H1 (cell line): ENCODE data around the gene DHRS2. TPM values are rescaled to one million over a fixed set of nuclear protein-coding genes. Genes with fewer than 3 reads are reported as not detected.

ENCODE experiments used
- CTCF ChIA-PET: fragments of 300-600 bp; sonication (Branson Sonifier 250); formaldehyde crosslinking; loops from one replicate; lab custom pipeline; 2021; ENCODE audit not compliant: partially characterized antibody; lab: Charles Lee
- POLR2A ChIA-PET: fragments of 300-600 bp; sonication (Branson Sonifier 250); formaldehyde crosslinking; loops from one replicate; lab custom pipeline; 2021; ENCODE audit warnings: inconsistent platforms; ENCODE audit not compliant: partially characterized antibody; lab: Charles Lee
- DNase-seq, 2 experiments: peaks; one replicate each; pipeline versions ENCODE4 v3.0.0 to v3.0.0-alpha.2; 2010 to 2022; ENCODE audit warnings: low spot score in 2 of 2, low read depth in 1 of 2, mixed read lengths in 1 of 2
- FAIRE-seq: peaks from 2 replicates; lab custom pipeline; 2011; peaks lifted over from hg19 to GRCh38; lab: Jason Lieb, UNC
- H2AFZ ChIP-seq: 2 replicates; pipeline ENCODE4 v1.8.1; 2012; ENCODE audit warnings: low read length, inconsistent platforms
- H2AK5ac ChIP-seq: 2 replicates; pipeline ENCODE4 v1.6.1; 2013; ENCODE audit warnings: low read depth, low read length
- H2BK120ac ChIP-seq: replicated peaks from 2 replicates; pipeline ENCODE3; 2013; ENCODE audit warnings: low read depth, low read length, inconsistent platforms
- H2BK12ac ChIP-seq: 2 replicates; pipeline ENCODE4 v1.6.1; 2013; ENCODE audit warnings: low read depth, low read length
- H2BK15ac ChIP-seq: 2 replicates; pipeline ENCODE4 v1.6.1; 2013; ENCODE audit warnings: low read length
- H2BK20ac ChIP-seq: 2 replicates; pipeline ENCODE4 v1.6.1; 2013; ENCODE audit warnings: low read length
- H2BK5ac ChIP-seq: 2 replicates; pipeline ENCODE4 v1.6.1; 2013; ENCODE audit warnings: low read depth, low read length
- H3K14ac ChIP-seq: 2 replicates; pipeline ENCODE4 v1.6.1; 2013; ENCODE audit warnings: inconsistent platforms; ENCODE audit not compliant: insufficient read length
- H3K18ac ChIP-seq: 2 replicates; pipeline ENCODE4 v1.6.1; 2013; ENCODE audit warnings: low read length; ENCODE audit errors: extremely low read depth
- H3K23ac ChIP-seq: 2 replicates; pipeline ENCODE4 v1.6.1; 2013; ENCODE audit warnings: inconsistent platforms; ENCODE audit not compliant: insufficient read length
- H3K23me2 ChIP-seq: 2 replicates; pipeline ENCODE4 v1.6.1; 2013; ENCODE audit warnings: low read depth, low read length
- H3K27ac ChIP-seq: 2 replicates; pipeline ENCODE4 v1.6.1; 2011; ENCODE audit warnings: low read depth, low read length, inconsistent platforms
- H3K27me3 ChIP-seq, 4 experiments: replicated peaks in 1 of 4; 1 replicate in 1 of 4; 2 replicates in 3 of 4; pipeline versions ENCODE4 v1.6.1 to v1.8.1; 2011 to 2013; ENCODE audit warnings: low read length in 3 of 4, mild to moderate bottlenecking in 3 of 4, inconsistent platforms in 2 of 4, mixed read lengths in 2 of 4, moderate library complexity in 1 of 4; ENCODE audit not compliant: control insufficient read depth in 3 of 4, insufficient read depth in 3 of 4; ENCODE audit errors: extremely low read depth in 1 of 4
- H3K36me3 ChIP-seq, 4 experiments: 2 replicates each; pipeline versions ENCODE4 v1.6.1 to v1.8.1; 2011 to 2013; ENCODE audit warnings: mild to moderate bottlenecking in 4 of 4, low read length in 3 of 4, moderate library complexity in 2 of 4, control low read depth in 1 of 4, inconsistent platforms in 1 of 4; ENCODE audit not compliant: insufficient read depth in 4 of 4, control insufficient read depth in 2 of 4
- H3K4ac ChIP-seq: replicated peaks from 2 replicates; pipeline ENCODE3; 2013; ENCODE audit warnings: low read length, low read depth, mixed read lengths, inconsistent platforms; ENCODE audit not compliant: insufficient read length
- H3K4me1 ChIP-seq, 4 experiments: replicated peaks in 1 of 4; 1 replicate in 1 of 4; 2 replicates in 3 of 4; pipeline versions ENCODE4 v1.6.1 to v1.8.1; 2011 to 2013; ENCODE audit warnings: low read length in 3 of 4, inconsistent platforms in 2 of 4, mixed read lengths in 1 of 4; ENCODE audit not compliant: insufficient read depth in 4 of 4, control insufficient read depth in 3 of 4
- H3K4me2 ChIP-seq, 2 experiments: 2 replicates each; pipeline versions ENCODE4 v1.6.1 to v1.8.1; 2011 to 2013; ENCODE audit warnings: low read depth in 2 of 2, low read length in 2 of 2, control low read depth in 1 of 2, inconsistent platforms in 1 of 2, mild to moderate bottlenecking in 1 of 2; ENCODE audit not compliant: insufficient read depth in 1 of 2
- H3K4me3 ChIP-seq, 4 experiments: fragments of 200-600, 300-600 bp in 1 of 4; sonication (generic), shearing (Covaris generic), sonication (Bioruptor Twin) in 1 of 4; 2 replicates each; pipeline versions ENCODE4 v1.5.1 to v1.8.1; 2011 to 2016; ENCODE audit warnings: low read length in 4 of 4, low read depth in 3 of 4, control low read depth in 2 of 4, inconsistent platforms in 2 of 4, mild to moderate bottlenecking in 2 of 4, mixed read lengths in 1 of 4, moderate library complexity in 1 of 4; ENCODE audit not compliant: insufficient read depth in 2 of 4; ENCODE audit errors: extremely low read depth in 1 of 4
- H3K56ac ChIP-seq: replicated peaks from 2 replicates; pipeline ENCODE3; 2013; ENCODE audit warnings: low read depth, mild to moderate bottlenecking, mixed read lengths, low read length, inconsistent platforms; ENCODE audit not compliant: insufficient read length
- H3K79me1 ChIP-seq: 2 replicates; pipeline ENCODE4 v1.6.1; 2013; ENCODE audit warnings: low read depth, low read length, control low read depth
- H3K79me2 ChIP-seq, 2 experiments: 2 replicates each; pipeline versions ENCODE4 v1.6.1 to v1.8.1; 2012 to 2013; ENCODE audit warnings: low read length in 2 of 2, mild to moderate bottlenecking in 2 of 2, inconsistent platforms in 1 of 2; ENCODE audit not compliant: insufficient read depth in 2 of 2, control insufficient read depth in 1 of 2
- H3K9ac ChIP-seq, 4 experiments: replicated peaks in 1 of 4; 1 replicate in 1 of 4; 2 replicates in 3 of 4; pipeline versions ENCODE4 v1.6.1 to v1.8.1; 2011 to 2013; ENCODE audit warnings: low read depth in 3 of 4, low read length in 3 of 4, control low read depth in 2 of 4, mild to moderate bottlenecking in 2 of 4, moderate library complexity in 2 of 4, inconsistent platforms in 1 of 4; ENCODE audit errors: extremely low read depth in 1 of 4
- H3K9me3 ChIP-seq, 2 experiments: 2 replicates each; pipeline versions ENCODE4 v1.6.1 to v1.8.1; 2012 to 2013; ENCODE audit warnings: mild to moderate bottlenecking in 2 of 2, moderate library complexity in 2 of 2, control low read depth in 1 of 2, inconsistent platforms in 1 of 2, low read depth in 1 of 2, low read length in 1 of 2, mixed read lengths in 1 of 2; ENCODE audit not compliant: insufficient read depth in 2 of 2
- H4K20me1 ChIP-seq, 2 experiments: replicated peaks in 1 of 2; 2 replicates each; pipeline versions ENCODE3 to v1.8.1; 2011 to 2013; ENCODE audit warnings: inconsistent platforms in 2 of 2, low read length in 2 of 2, mild to moderate bottlenecking in 1 of 2; ENCODE audit not compliant: insufficient read depth in 2 of 2, control insufficient read depth in 1 of 2
- H4K5ac ChIP-seq: 2 replicates; pipeline ENCODE4 v1.6.1; 2013; ENCODE audit warnings: low read length, low read depth, mixed read lengths, inconsistent platforms; ENCODE audit not compliant: insufficient read length
- H4K8ac ChIP-seq: 2 replicates; pipeline ENCODE4 v1.8.0; 2013; ENCODE audit warnings: mild to moderate bottlenecking, moderate library complexity, low read length, inconsistent platforms; ENCODE audit not compliant: insufficient read depth; ENCODE audit errors: extremely low read depth
- H4K91ac ChIP-seq: replicated peaks from 2 replicates; pipeline ENCODE3; 2013; ENCODE audit warnings: low read length, mixed read lengths, inconsistent platforms; ENCODE audit not compliant: insufficient read length
- CBX8 ChIP-seq: fragments of 300-800, 300-1000 bp; sonication (generic); IDR thresholded peaks from 2 replicates; pipeline ENCODE4 v1.7.1; 2016; ENCODE audit warnings: low read depth, low read length, borderline replicate concordance
- CEBPB ChIP-seq: IDR thresholded peaks from 2 replicates; pipeline ENCODE4 v1.6.1; 2012; ENCODE audit warnings: low read depth, low read length
- EZH2 ChIP-seq: fragments of 200-600 bp; sonication (generic); IDR thresholded peaks from 2 replicates; pipeline ENCODE4 v1.7.1; 2012; ENCODE audit warnings: low read depth, mild to moderate bottlenecking, moderate library complexity, low read length, inconsistent platforms; ENCODE audit not compliant: severe bottlenecking
- GABPA ChIP-seq: IDR thresholded peaks from 2 replicates; pipeline ENCODE4 v1.6.1; 2011; ENCODE audit warnings: mild to moderate bottlenecking, low read length, moderate library complexity, borderline replicate concordance; ENCODE audit not compliant: insufficient read depth
- GTF2F1 ChIP-seq: IDR thresholded peaks from 2 replicates; pipeline ENCODE4 v1.6.1; 2012; ENCODE audit warnings: low read depth, low read length, improper control_type of control experiment, borderline replicate concordance
- NANOG ChIP-seq: IDR thresholded peaks from 2 replicates; pipeline ENCODE4 v1.6.1; 2011; ENCODE audit warnings: low read length, low read depth, mild to moderate bottlenecking, inconsistent platforms; ENCODE audit not compliant: insufficient read depth, poor library complexity, severe bottlenecking
- POU5F1 ChIP-seq: IDR thresholded peaks from 2 replicates; pipeline ENCODE4 v1.6.1; 2011; ENCODE audit warnings: low read depth, mild to moderate bottlenecking, low read length, moderate library complexity
- RFX5 ChIP-seq: IDR thresholded peaks from 2 replicates; pipeline ENCODE4 v1.6.1; 2011; ENCODE audit warnings: low read depth, low read length, improper control_type of control experiment, borderline replicate concordance
- SIX5 ChIP-seq: IDR thresholded peaks from 2 replicates; pipeline ENCODE4 v1.6.1; 2011; ENCODE audit warnings: mild to moderate bottlenecking, low read depth, low read length
- TAF7 ChIP-seq: optimal IDR thresholded peaks from 2 replicates; pipeline ENCODE3; 2011; ENCODE audit warnings: low read depth, mild to moderate bottlenecking, inconsistent platforms, low read length, moderate library complexity, borderline replicate concordance
- TCF12 ChIP-seq: IDR thresholded peaks from 2 replicates; pipeline ENCODE4 v1.6.1; 2011; ENCODE audit warnings: low read depth, mild to moderate bottlenecking, low read length
- ZNF274 ChIP-seq: IDR thresholded peaks from 2 replicates; pipeline ENCODE4 v1.7.0; 2012; ENCODE audit warnings: low read length, borderline replicate concordance; ENCODE audit errors: extremely low read depth
- WGBS, 2 experiments: shearing (Covaris generic) in 1 of 2; methylation state at CpG; one replicate each; pipeline versions ENCODE4 v1.1.6 to v1.1.7; 2013 to 2015; ENCODE audit warnings: low lambda C conversion rate in 2 of 2, mixed read lengths in 2 of 2, inconsistent platforms in 1 of 2, low coverage in 1 of 2, missing lambda C conversion rate in 1 of 2; ENCODE audit not compliant: insufficient replicate concordance in 2 of 2, insufficient coverage in 1 of 2, insufficient read length in 1 of 2; ENCODE audit errors: extremely low coverage in 1 of 2, missing lambda C conversion rate in 1 of 2; 5-methylcytosine and 5-hydroxymethylcytosine counted together
- polyA plus RNA-seq, 7 experiments: library from polyadenylated mRNA; depleted of rRNA in 3 of 7; stranded (reverse) in 5 of 7; unstranded in 2 of 7; fragments of >200 nt in 5 of 7; fragments of 200-250 nt in 2 of 7; gene quantifications; 1 replicate in 5 of 7; 2 replicates in 1 of 7; 4 replicates in 1 of 7; pipeline versions ENCODE4 v1.2.1 to v1.2.3, GENCODE V29; 2011 to 2013; ENCODE audit warnings: missing spikeins in 2 of 7, mixed read lengths in 2 of 7
- total RNA-seq: library from RNA; stranded (reverse); fragmentation: NEBNext Ultra II Directional; extraction: Animal tissue kit (Norgen Biotek cat#: 25700); gene quantifications from 2 replicates; pipeline ENCODE4 v1.2.1, GENCODE V29; 2021
- TF ChIP-seq, protein P1 (sequence below): IDR thresholded peaks from 2 replicates; pipeline ENCODE4 v1.6.1; 2011; ENCODE audit warnings: low read depth, mild to moderate bottlenecking, low read length; ENCODE audit not compliant: insufficient read depth

Gene DHRS2
- total and polyA plus RNA-seq, 2 of the 8 experiments (the other 6 are each of a cell fraction or from before 2014, with no cell fraction given), result 1.1 to 3.5 TPM

DNA sequence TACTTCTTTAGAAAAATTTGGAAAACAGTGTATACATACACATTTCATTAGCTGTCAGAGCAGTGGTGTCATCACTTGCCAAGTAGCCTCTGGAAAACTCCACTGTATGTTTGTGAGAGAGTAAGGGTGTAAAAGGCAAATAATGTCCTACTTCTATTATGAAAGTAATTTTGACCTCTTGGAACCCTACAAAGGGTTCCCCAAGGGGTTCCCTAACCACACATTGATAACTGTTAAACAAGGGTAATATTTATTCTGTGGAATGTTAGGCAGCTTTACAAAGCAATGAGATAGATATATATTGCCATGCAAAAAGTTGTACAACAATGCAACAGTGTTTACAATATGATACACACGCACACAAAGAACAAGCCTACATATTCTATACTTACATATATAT is 18.6 kb upstream of the DHRS2 start:
- no peak overlapping the region for H3K4ac ChIP-seq
- H2AK5ac ChIP-seq, result no peak overlapping the region
- CTCF ChIA-PET, result interaction anchor here (0.8 to 1.1 kb wide), 2 partner anchors 16 to 294 kb away, joined by 3 read pairs; no protein-coding TSS in a partner anchor
- H4K91ac ChIP-seq, result no peak overlapping the region
- no peak overlapping the region for H3K9ac ChIP-seq
- no peak overlapping the region for H3K4me2 ChIP-seq
- H2BK12ac ChIP-seq, result no peak overlapping the region
- no peak overlapping the region for H2BK120ac ChIP-seq
- no peak overlapping the region for H3K4me3 ChIP-seq
- no peak overlapping the region for H3K56ac ChIP-seq
- DNase-seq (no peak), FAIRE-seq (no peak)
- no peaks in the 10 kb centered on the region for H4K20me1 ChIP-seq
- no peaks in the 10 kb centered on the region for H3K4me1 ChIP-seq
- no peak overlapping the region for H4K5ac ChIP-seq
- no peak overlapping the region for H2AFZ ChIP-seq
- no peak overlapping the region for H3K14ac ChIP-seq
- H2BK15ac ChIP-seq, result no peak overlapping the region
- H4K8ac ChIP-seq, result no peak overlapping the region
- no peak overlapping the region for H3K18ac ChIP-seq
- H3K79me2 ChIP-seq, result no peaks in the 10 kb centered on the region
- no peak overlapping the region for H3K27ac ChIP-seq
- POLR2A ChIA-PET, result no interaction called here
- 0 out of 2 replicates have a peak, but pooled peaks cover 2% of the 10 kb centered on the region for H3K23me2 ChIP-seq
- H2BK20ac ChIP-seq, result no peak overlapping the region
- no peaks in the 10 kb centered on the region for H3K27me3 ChIP-seq
- no peak overlapping the region for H2BK5ac ChIP-seq
- H3K79me1 ChIP-seq, result no peaks in the 10 kb centered on the region
- 60% methylated on average over 1 of the region's 1 CpG; no CpG with 5 or more reads in 1 of the 2 experiments for WGBS, 2 experiments
- no peaks in the 10 kb centered on the region for H3K36me3 ChIP-seq
- no peak overlapping the region for H3K23ac ChIP-seq
- peaks cover under 1 to 11% of the 10 kb centered on the region in 2 experiments; a peak in 2 of 4 replicates for H3K9me3 ChIP-seq
- TF ChIP-seq ZNF274 (no peak), CBX8 (no peak), NANOG (no peak), EZH2 (no peak), TCF12 (no peak), GABPA (no peak), SIX5 (no peak), CEBPB (no peak), POU5F1 (no peak), GTF2F1 (no peak), RFX5 (no peak), TAF7 (no peak)
- TF ChIP-seq, protein P1, sequence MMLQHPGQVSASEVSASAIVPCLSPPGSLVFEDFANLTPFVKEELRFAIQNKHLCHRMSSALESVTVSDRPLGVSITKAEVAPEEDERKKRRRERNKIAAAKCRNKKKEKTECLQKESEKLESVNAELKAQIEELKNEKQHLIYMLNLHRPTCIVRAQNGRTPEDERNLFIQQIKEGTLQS, result no peak
